Parathyroid adenoma (tissue), 2 donors: ENCODE measurements around the gene SAP30L.

Source experiments
- H2AFZ ChIP-seq: fragments of 300-600 bp; sonication (generic); one replicate; pipeline ENCODE4 v1.7.0; 2017; ENCODE audit warnings: antibody characterized with exemption, mild to moderate bottlenecking
- H3K27ac ChIP-seq: fragments of 300-600 bp; sonication (generic); one replicate; pipeline ENCODE4 v1.7.0; 2017
- H3K27me3 ChIP-seq: fragments of 300-600 bp; sonication (generic); one replicate; pipeline ENCODE4 v1.7.0; 2017; ENCODE audit warnings: low read length; ENCODE audit not compliant: control insufficient read depth, insufficient read depth
- H3K36me3 ChIP-seq: fragments of 300-600 bp; sonication (generic); one replicate; pipeline ENCODE4 v1.7.0; 2017; ENCODE audit warnings: low read length; ENCODE audit not compliant: control insufficient read depth, insufficient read depth
- H3K4me1 ChIP-seq: fragments of 300-600 bp; sonication (generic); one replicate; pipeline ENCODE4 v1.7.0; 2017; ENCODE audit warnings: control low read depth
- H3K4me2 ChIP-seq: fragments of 300-600 bp; sonication (generic); one replicate; pipeline ENCODE4 v1.7.0; 2017; ENCODE audit warnings: low read length
- H3K4me3 ChIP-seq: fragments of 300-600 bp; sonication (generic); one replicate; pipeline ENCODE4 v1.7.0; 2017; ENCODE audit warnings: low read depth, low read length
- H3K79me2 ChIP-seq: fragments of 300-600 bp; sonication (generic); one replicate; pipeline ENCODE4 v1.7.0; 2017; ENCODE audit warnings: control low read depth
- H3K9ac ChIP-seq: fragments of 300-600 bp; sonication (generic); one replicate; pipeline ENCODE4 v1.7.0; 2017; ENCODE audit warnings: mild to moderate bottlenecking
- H3K9me3 ChIP-seq: fragments of 300-600 bp; sonication (generic); one replicate; pipeline ENCODE4 v1.7.0; 2017; ENCODE audit warnings: low read length; ENCODE audit not compliant: control insufficient read depth
- CTCF ChIP-seq: fragments of 300-600 bp; sonication (generic); IDR thresholded peaks from one replicate; pipeline ENCODE4 v1.7.0; 2017; ENCODE audit warnings: antibody characterized with exemption, mild to moderate bottlenecking
- donor health status: primary hyperparathyroidism.

The SAP30L gene

GRCh38 chr5:154464438-154464837 lies 18.6 kb downstream of the SAP30L start:
- H3K9me3 ChIP-seq: no peaks in the 10 kb centered on the region
- no peak overlapping the region for H3K27ac ChIP-seq
- H3K4me3 ChIP-seq: no peak overlapping the region
- no peak overlapping the region for H3K4me2 ChIP-seq
- no peaks in the 10 kb centered on the region for H3K27me3 ChIP-seq
- TF ChIP-seq CTCF: no peak
- H3K36me3 ChIP-seq: no peaks in the 10 kb centered on the region
- H2AFZ ChIP-seq: no peak overlapping the region
- no peaks in the 10 kb centered on the region for H3K79me2 ChIP-seq
- H3K9ac ChIP-seq: no peak overlapping the region
- peaks cover under 1% of the 10 kb centered on the region for H3K4me1 ChIP-seq

GRCh38 chr5:154465169-154465568 lies 19.4 kb downstream of the SAP30L start:
- no peaks in the 10 kb centered on the region for H3K36me3 ChIP-seq
- H3K4me2 ChIP-seq: no peak overlapping the region
- H3K79me2 ChIP-seq: no peaks in the 10 kb centered on the region
- no peak overlapping the region for H3K27ac ChIP-seq
- no peaks in the 10 kb centered on the region for H3K27me3 ChIP-seq
- no peaks in the 10 kb centered on the region for H3K9me3 ChIP-seq
- no peak overlapping the region for H3K9ac ChIP-seq
- H2AFZ ChIP-seq: no peak overlapping the region
- H3K4me3 ChIP-seq: no peak overlapping the region
- TF ChIP-seq CTCF: no peak
- no peaks in the 10 kb centered on the region for H3K4me1 ChIP-seq

- peaks cover 2% of the 10 kb centered on the region for H3K27me3 ChIP-seq
- no peaks in the 10 kb centered on the region for H3K9me3 ChIP-seq
- H3K4me2 ChIP-seq: no peak overlapping the region
- H3K27ac ChIP-seq: no peak overlapping the region
- no peak overlapping the region for H3K4me3 ChIP-seq
- H3K36me3 ChIP-seq: no peaks in the 10 kb centered on the region
- no peaks in the 10 kb centered on the region for H3K79me2 ChIP-seq
- TF ChIP-seq CTCF: no peak
- no peaks in the 10 kb centered on the region for H3K4me1 ChIP-seq
- H3K9ac ChIP-seq: no peak overlapping the region
- H2AFZ ChIP-seq: no peak overlapping the region
Measured at GRCh38 chr5:154466147-154466546, 20.4 kb downstream of the SAP30L start.

- H3K9me3 ChIP-seq: no peaks in the 10 kb centered on the region
- no peak overlapping the region for H3K27ac ChIP-seq
- no peak overlapping the region for H3K4me3 ChIP-seq
- H3K4me2 ChIP-seq: no peak overlapping the region
- no peak for TF ChIP-seq CTCF
- no peaks in the 10 kb centered on the region for H3K4me1 ChIP-seq
- no peaks in the 10 kb centered on the region for H3K36me3 ChIP-seq
- no peak overlapping the region for H2AFZ ChIP-seq
- no peaks in the 10 kb centered on the region for H3K79me2 ChIP-seq
- peaks cover 8% of the 10 kb centered on the region for H3K27me3 ChIP-seq
- H3K9ac ChIP-seq: no peak overlapping the region
Measured at GRCh38 chr5:154466671-154467070, 20.9 kb downstream of the SAP30L start.

GRCh38 chr5:154467655-154468354 lies 22.0 kb downstream of the SAP30L start:
- H3K4me1 ChIP-seq: no peaks in the 10 kb centered on the region
- H3K27me3 ChIP-seq: peaks cover 14% of the 10 kb centered on the region
- H3K4me2 ChIP-seq: no peak overlapping the region
- H3K4me3 ChIP-seq: no peak overlapping the region
- H3K9me3 ChIP-seq: no peaks in the 10 kb centered on the region
- no peak overlapping the region for H3K27ac ChIP-seq
- H3K79me2 ChIP-seq: no peaks in the 10 kb centered on the region
- H3K36me3 ChIP-seq: no peaks in the 10 kb centered on the region
- TF ChIP-seq CTCF: peak; percentile 93
- no peak overlapping the region for H2AFZ ChIP-seq
- H3K9ac ChIP-seq: no peak overlapping the region
